Measurements from ENCODE around the gene TRERF1.

DNA sequence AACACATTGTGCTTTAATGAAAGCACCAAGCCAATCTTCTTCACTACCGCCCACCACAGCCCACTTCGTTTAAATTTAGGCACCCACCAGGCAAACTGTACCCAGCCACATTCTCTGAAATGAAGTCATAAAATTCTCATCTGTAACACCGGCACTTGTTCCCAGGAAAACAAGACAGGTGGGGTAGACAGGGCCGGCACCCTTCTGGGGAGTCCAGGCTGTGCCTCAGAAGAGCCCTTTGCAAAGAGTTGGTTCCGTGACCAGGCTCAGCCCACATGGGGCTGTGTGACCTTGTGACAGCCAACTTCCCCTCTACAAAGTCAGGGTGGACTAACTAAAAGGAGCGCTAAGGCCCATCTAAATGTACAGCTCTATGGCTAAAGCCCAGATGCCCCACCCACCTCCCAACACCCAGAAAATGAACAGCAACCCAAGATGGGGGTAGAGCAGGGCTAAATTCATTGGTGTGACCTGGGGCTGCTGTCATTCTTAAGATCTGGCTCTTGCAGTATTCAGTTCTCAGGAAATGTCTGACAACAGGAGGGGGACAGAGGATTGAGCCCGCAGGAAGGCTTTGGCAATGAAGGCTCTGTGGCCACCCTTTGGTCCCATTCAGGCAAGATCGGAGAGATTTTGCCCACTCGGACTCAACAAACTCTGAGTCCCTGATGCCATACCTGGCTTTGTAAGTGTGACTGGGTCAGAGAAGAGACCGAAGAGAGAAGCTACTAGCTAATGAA is 56.7 kb downstream of the TRERF1 start:
- TF ChIP-seq EZH2 (IDR thresholded peaks at IDR 0.05; ENCODE audit: low read depth, unreplicated experiment) (no peak), ZNF114 (CRISPR knock-in tag; IDR thresholded peaks at IDR 0.05) (no peak), CTCF (conservative IDR thresholded peaks at IDR 0.05; ENCODE audit: low read depth in 2 of 2) (no peak), CREB1 (CRISPR knock-in tag; IDR thresholded peaks at IDR 0.05; ENCODE audit: low read depth) (no peak), EZH2phosphoT487 (IDR thresholded peaks at IDR 0.05; ENCODE audit: unreplicated experiment) (no peak), NANOG (IDR thresholded peaks at IDR 0.05; ENCODE audit: borderline replicate concordance) (no peak), POLR2AphosphoS5 (IDR thresholded peaks at IDR 0.05; ENCODE audit: low read depth) (no peak), JUNB (IDR thresholded peaks at IDR 0.05; ENCODE audit: unreplicated experiment) (no peak)
- TF ChIP-seq, protein P1, sequence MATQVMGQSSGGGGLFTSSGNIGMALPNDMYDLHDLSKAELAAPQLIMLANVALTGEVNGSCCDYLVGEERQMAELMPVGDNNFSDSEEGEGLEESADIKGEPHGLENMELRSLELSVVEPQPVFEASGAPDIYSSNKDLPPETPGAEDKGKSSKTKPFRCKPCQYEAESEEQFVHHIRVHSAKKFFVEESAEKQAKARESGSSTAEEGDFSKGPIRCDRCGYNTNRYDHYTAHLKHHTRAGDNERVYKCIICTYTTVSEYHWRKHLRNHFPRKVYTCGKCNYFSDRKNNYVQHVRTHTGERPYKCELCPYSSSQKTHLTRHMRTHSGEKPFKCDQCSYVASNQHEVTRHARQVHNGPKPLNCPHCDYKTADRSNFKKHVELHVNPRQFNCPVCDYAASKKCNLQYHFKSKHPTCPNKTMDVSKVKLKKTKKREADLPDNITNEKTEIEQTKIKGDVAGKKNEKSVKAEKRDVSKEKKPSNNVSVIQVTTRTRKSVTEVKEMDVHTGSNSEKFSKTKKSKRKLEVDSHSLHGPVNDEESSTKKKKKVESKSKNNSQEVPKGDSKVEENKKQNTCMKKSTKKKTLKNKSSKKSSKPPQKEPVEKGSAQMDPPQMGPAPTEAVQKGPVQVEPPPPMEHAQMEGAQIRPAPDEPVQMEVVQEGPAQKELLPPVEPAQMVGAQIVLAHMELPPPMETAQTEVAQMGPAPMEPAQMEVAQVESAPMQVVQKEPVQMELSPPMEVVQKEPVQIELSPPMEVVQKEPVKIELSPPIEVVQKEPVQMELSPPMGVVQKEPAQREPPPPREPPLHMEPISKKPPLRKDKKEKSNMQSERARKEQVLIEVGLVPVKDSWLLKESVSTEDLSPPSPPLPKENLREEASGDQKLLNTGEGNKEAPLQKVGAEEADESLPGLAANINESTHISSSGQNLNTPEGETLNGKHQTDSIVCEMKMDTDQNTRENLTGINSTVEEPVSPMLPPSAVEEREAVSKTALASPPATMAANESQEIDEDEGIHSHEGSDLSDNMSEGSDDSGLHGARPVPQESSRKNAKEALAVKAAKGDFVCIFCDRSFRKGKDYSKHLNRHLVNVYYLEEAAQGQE (IDR thresholded peaks at IDR 0.05; ENCODE audit: unreplicated experiment), result no peak
- TF ChIP-seq, protein P2, sequence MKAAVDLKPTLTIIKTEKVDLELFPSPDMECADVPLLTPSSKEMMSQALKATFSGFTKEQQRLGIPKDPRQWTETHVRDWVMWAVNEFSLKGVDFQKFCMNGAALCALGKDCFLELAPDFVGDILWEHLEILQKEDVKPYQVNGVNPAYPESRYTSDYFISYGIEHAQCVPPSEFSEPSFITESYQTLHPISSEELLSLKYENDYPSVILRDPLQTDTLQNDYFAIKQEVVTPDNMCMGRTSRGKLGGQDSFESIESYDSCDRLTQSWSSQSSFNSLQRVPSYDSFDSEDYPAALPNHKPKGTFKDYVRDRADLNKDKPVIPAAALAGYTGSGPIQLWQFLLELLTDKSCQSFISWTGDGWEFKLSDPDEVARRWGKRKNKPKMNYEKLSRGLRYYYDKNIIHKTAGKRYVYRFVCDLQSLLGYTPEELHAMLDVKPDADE (IDR thresholded peaks at IDR 0.05), result no peak

Measured in GM23338 (cell line).